ENCODE results near the gene TAGLN. TPM values are rescaled to one million over a fixed set of nuclear protein-coding genes. Genes with fewer than 3 reads are reported as not detected.

TAGLN gene
- total and polyA plus RNA-seq, 2 donors (not counting 1 experiment from before 2014, with no cell fraction given): 17.9 to 51.8 TPM

DNA sequence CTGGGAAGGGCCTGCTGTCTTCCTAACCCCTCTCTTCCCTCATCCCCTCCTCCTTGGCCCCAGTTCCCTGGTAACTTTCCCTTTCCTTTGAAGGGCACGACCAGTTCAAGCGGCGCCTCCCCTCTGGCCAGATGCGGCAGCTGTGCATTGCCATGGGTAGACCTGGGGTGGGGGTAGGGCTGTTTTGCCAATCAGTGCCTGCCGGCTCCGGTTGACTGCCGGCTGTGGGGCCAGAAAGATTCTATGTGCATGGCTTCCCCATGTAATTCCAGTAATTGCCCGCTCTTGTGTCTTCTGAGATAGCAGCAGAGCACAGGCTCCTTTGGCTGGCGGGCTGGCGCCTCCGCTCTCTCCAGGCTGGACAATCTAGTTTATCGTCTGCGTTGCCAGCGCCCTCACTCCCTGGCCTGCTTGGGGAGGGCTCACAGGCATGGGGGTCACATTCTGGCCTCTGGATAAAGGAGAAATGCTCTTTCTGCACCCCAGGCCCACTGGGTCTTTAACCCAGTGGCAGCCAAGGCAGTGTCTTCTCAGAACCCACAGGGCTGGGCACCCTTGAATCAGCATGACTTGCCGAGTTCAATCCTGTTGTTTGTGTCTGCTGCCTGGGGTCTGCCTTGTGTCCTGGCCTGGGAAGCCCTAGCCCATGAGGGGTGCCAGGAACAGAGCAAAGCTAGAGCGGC lies 11.2 kb upstream of the TAGLN start:
- Mint-ChIP-seq H3K27me3 (no peaks in the 10 kb centered on the region), H3K27ac (peak overlapping the region; percentile 98), H3K4me1 (peaks cover 73% of the 10 kb centered on the region), H3K4me3 (peak overlapping the region; percentile 68), H3K9me3 (ENCODE audit: insufficient read depth) (no peaks in the 10 kb centered on the region)
- H3K4me2 ChIP-seq (replicated peaks; ENCODE audit: low read depth, low read length, poor library complexity, severe bottlenecking): peak overlapping the region; percentile 73
- 99% methylated on average over 13 of the region's 16 CpGs for WGBS (ENCODE audit: insufficient coverage)
- H3K27ac ChIP-seq (ENCODE audit: low read length in 2 of 2): peak overlapping the region; percentile 90 to 91
- H3K4me1 ChIP-seq (ENCODE audit: control insufficient read depth in 2 of 2, insufficient read depth in 2 of 2, low read length in 2 of 2): peaks cover 56 to 77% of the 10 kb centered on the region in 2 donors
- no peak for TF ChIP-seq EZH2 (IDR thresholded peaks at IDR 0.05; ENCODE audit: borderline replicate concordance, insufficient read depth, low read depth, low read length, poor library complexity, severe bottlenecking)
- TF ChIP-seq, protein P1, sequence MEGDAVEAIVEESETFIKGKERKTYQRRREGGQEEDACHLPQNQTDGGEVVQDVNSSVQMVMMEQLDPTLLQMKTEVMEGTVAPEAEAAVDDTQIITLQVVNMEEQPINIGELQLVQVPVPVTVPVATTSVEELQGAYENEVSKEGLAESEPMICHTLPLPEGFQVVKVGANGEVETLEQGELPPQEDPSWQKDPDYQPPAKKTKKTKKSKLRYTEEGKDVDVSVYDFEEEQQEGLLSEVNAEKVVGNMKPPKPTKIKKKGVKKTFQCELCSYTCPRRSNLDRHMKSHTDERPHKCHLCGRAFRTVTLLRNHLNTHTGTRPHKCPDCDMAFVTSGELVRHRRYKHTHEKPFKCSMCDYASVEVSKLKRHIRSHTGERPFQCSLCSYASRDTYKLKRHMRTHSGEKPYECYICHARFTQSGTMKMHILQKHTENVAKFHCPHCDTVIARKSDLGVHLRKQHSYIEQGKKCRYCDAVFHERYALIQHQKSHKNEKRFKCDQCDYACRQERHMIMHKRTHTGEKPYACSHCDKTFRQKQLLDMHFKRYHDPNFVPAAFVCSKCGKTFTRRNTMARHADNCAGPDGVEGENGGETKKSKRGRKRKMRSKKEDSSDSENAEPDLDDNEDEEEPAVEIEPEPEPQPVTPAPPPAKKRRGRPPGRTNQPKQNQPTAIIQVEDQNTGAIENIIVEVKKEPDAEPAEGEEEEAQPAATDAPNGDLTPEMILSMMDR (IDR thresholded peaks at IDR 0.05): no peak
- H2AFZ ChIP-seq (ENCODE audit: insufficient read depth, low read depth, low read length, poor library complexity, severe bottlenecking): no peak overlapping the region
- peaks cover 0 to 62% of the 10 kb centered on the region in 2 experiments for H3K36me3 ChIP-seq (replicated peaks in 1 of 2; ENCODE audit: control extremely low read depth in 1 of 2, control insufficient read depth in 1 of 2, extremely low read depth in 1 of 2, insufficient read depth in 2 of 2, low read length in 1 of 2)
- no peaks in the 10 kb centered on the region for H4K20me1 ChIP-seq (ENCODE audit: control insufficient read depth, insufficient read depth, low read length, poor library complexity, severe bottlenecking)
- H3K27me3 ChIP-seq (replicated peaks in 1 of 4; ENCODE audit: control extremely low read depth in 1 of 4, control insufficient read depth in 3 of 4, insufficient read depth in 4 of 4, low read length in 3 of 4): no peaks in the 10 kb centered on the region
- ChIA-PET POLR2A (interaction anchor here (1.1 to 2.8 kb wide), 3 partner anchors 9 to 44 kb away, joined by 7 to 33 read pairs (median 8); partner anchors contain the start of genes PAFAH1B2 and SIDT2), CTCF (no interaction called here)
- DNase-seq: no peak
- peaks cover 53% of the 10 kb centered on the region for H3K79me2 ChIP-seq (ENCODE audit: control insufficient read depth, insufficient read depth, low read length)
- intact Hi-C loops (cut with micrococcal nuclease): no loop called here
- no peak for ATAC-seq (ENCODE audit: low read depth)
- H3K9ac ChIP-seq (ENCODE audit: low read length): no peak overlapping the region
- peak overlapping the region in 1 of 5 experiments; percentile 56 for H3K4me3 ChIP-seq (ENCODE audit: control extremely low read depth in 1 of 5, extremely low read depth in 1 of 5, insufficient read depth in 1 of 5, low read depth in 2 of 5, low read length in 4 of 5)
- no peaks in the 10 kb centered on the region for H3K9me3 ChIP-seq (ENCODE audit: control extremely low read depth in 1 of 3, control insufficient read depth in 2 of 3, insufficient read depth in 1 of 3, low read length in 2 of 3)

DNA sequence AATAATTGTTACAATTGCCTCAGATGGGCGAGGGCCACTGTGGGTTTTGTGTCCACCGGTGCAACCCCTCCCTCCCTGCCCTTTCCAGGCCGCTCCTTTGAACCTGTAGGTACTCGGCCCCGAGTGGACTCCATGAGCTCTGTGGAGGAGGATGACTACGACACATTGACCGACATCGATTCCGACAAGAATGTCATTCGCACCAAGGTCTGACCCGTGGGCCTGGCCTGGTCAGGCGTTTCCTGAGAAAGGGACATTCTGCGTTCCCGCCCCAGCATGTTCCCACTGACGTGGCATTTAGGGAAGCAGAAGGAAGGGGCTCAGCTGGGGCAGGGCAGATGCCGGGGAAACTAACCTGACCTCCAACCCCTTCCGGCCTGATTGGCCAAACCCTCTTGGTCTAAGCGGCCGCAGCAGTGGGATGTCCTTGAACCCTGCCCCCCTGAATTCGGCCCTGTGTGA lies 10.5 kb upstream of the TAGLN start:
- TF ChIP-seq EZH2 (IDR thresholded peaks at IDR 0.05; ENCODE audit: borderline replicate concordance, insufficient read depth, low read depth, low read length, poor library complexity, severe bottlenecking): no peak
- TF ChIP-seq, protein P1 (IDR thresholded peaks at IDR 0.05): no peak
- Histone ChIP-seq H3K9ac (ENCODE audit: low read length) (peak overlapping the region; percentile 34), H4K20me1 (ENCODE audit: control insufficient read depth, insufficient read depth, low read length, poor library complexity, severe bottlenecking) (no peaks in the 10 kb centered on the region), H3K79me2 (ENCODE audit: control insufficient read depth, insufficient read depth, low read length) (peaks cover 53% of the 10 kb centered on the region), H3K36me3 (replicated peaks in 1 of 2; ENCODE audit: control extremely low read depth in 1 of 2, control insufficient read depth in 1 of 2, extremely low read depth in 1 of 2, insufficient read depth in 2 of 2, low read length in 1 of 2) (peaks cover 0 to 65% of the 10 kb centered on the region in 2 experiments), H3K4me1 (ENCODE audit: control insufficient read depth in 2 of 2, insufficient read depth in 2 of 2, low read length in 2 of 2) (peaks cover 56 to 77% of the 10 kb centered on the region in 2 donors), H3K27me3 (replicated peaks in 1 of 4; ENCODE audit: control extremely low read depth in 1 of 4, control insufficient read depth in 3 of 4, insufficient read depth in 4 of 4, low read length in 3 of 4) (no peaks in the 10 kb centered on the region), H3K27ac (ENCODE audit: low read length in 2 of 2) (peak overlapping the region; percentile 90 to 91), H3K4me3 (ENCODE audit: control extremely low read depth in 1 of 5, extremely low read depth in 1 of 5, insufficient read depth in 1 of 5, low read depth in 2 of 5, low read length in 4 of 5) (peak overlapping the region in 1 of 5 experiments; percentile 53), H2AFZ (ENCODE audit: insufficient read depth, low read depth, low read length, poor library complexity, severe bottlenecking) (no peak overlapping the region), H3K4me2 (replicated peaks; ENCODE audit: low read depth, low read length, poor library complexity, severe bottlenecking) (peak overlapping the region; percentile 73), H3K9me3 (ENCODE audit: control extremely low read depth in 1 of 3, control insufficient read depth in 2 of 3, insufficient read depth in 1 of 3, low read length in 2 of 3) (no peaks in the 10 kb centered on the region)
- ChIA-PET CTCF (interaction anchor here (0.7 to 2.2 kb wide), 2 partner anchors 8 to 11 kb away, joined by 3 to 12 read pairs; no protein-coding TSS in a partner anchor), POLR2A (interaction anchor here (0.6 to 2.8 kb wide), 6 partner anchors 9 to 45 kb away, joined by 3 to 33 read pairs (median 6); partner anchors contain the start of genes PAFAH1B2 and SIDT2)
- Mint-ChIP-seq H3K9me3 (ENCODE audit: insufficient read depth) (no peaks in the 10 kb centered on the region), H3K4me3 (peak overlapping the region; percentile 80), H3K27me3 (no peaks in the 10 kb centered on the region), H3K4me1 (peaks cover 73% of the 10 kb centered on the region), H3K27ac (peak overlapping the region; percentile 98)
- no peak for ATAC-seq (ENCODE audit: low read depth)
- DNase-seq: no peak
- intact Hi-C loops (cut with micrococcal nuclease): loop anchor here (1.0 kb wide), 2 partner anchors 10 to 44 kb away; partner anchors contain the start of genes PAFAH1B2 and SIDT2
- 96% methylated on average over 18 of the region's 20 CpGs for WGBS (ENCODE audit: insufficient coverage)

Data from B cell (primary cell).